GM23338 (cell line): ENCODE data around the gene RAB31. TPM values are rescaled to one million over a fixed set of nuclear protein-coding genes. Genes with fewer than 3 reads are reported as not detected.
A peak's percentile ranks its signal among the peaks of the same experiment; 100 is the strongest.

Source experiments
- ATAC-seq: fragments of 200-7000 bp; cut with Tn5 transposase; 3 replicates; pipeline ENCODE4 v1.9.1; 2020
- DNase-seq: peaks from one replicate; pipeline ENCODE4 v3.0.0-alpha.2; 2015; ENCODE audit warnings: low spot score
- H2AFZ ChIP-seq: fragments of 200-600 bp; sonication (generic); 2 replicates; pipeline ENCODE4 v1.8.0; 2016; ENCODE audit warnings: antibody characterized with exemption, mild to moderate bottlenecking, moderate library complexity
- H3F3A ChIP-seq: fragments of 200-600 bp; sonication (generic); replicated peaks from 2 replicates; pipeline ENCODE4 v1.8.0; 2017; ENCODE audit warnings: antibody characterized with exemption, mixed run types, low read depth
- H3K27ac ChIP-seq: fragments of 200-600 bp; sonication (generic); 2 replicates; pipeline ENCODE4 v1.6.1; 2016; ENCODE audit warnings: low read depth
- H3K27me3 ChIP-seq: fragments of 200-600 bp; sonication (generic); 2 replicates; pipeline ENCODE4 v1.8.0; 2016; ENCODE audit warnings: mild to moderate bottlenecking, mixed run types, moderate library complexity; ENCODE audit not compliant: insufficient read depth
- H3K36me3 ChIP-seq: fragments of 200-600 bp; sonication (generic); 2 replicates; pipeline ENCODE4 v1.8.0; 2016; ENCODE audit warnings: mild to moderate bottlenecking; ENCODE audit not compliant: insufficient read depth
- H3K4me1 ChIP-seq: fragments of 200-600 bp; sonication (generic); 2 replicates; pipeline ENCODE4 v1.8.0; 2016; ENCODE audit warnings: mild to moderate bottlenecking, moderate library complexity; ENCODE audit not compliant: insufficient read depth
- H3K4me2 ChIP-seq: fragments of 200-600 bp; sonication (generic); 2 replicates; pipeline ENCODE4 v1.7.1; 2017; ENCODE audit warnings: mixed run types
- H3K4me3 ChIP-seq: fragments of 200-600 bp; sonication (generic); 2 replicates; pipeline ENCODE4 v1.6.1; 2016; ENCODE audit warnings: mixed run types
- H3K79me2 ChIP-seq: fragments of 200-600 bp; sonication (generic); replicated peaks from 2 replicates; pipeline ENCODE4 v1.8.0; 2017; ENCODE audit warnings: mild to moderate bottlenecking; ENCODE audit not compliant: insufficient read depth
- H3K9me2 ChIP-seq: fragments of 200-600 bp; sonication (generic); 2 replicates; pipeline ENCODE4 v1.8.0; 2017; ENCODE audit not compliant: insufficient read depth
- H4K20me1 ChIP-seq: fragments of 200-600 bp; sonication (generic); replicated peaks from 2 replicates; pipeline ENCODE4 v1.8.0; 2017; ENCODE audit warnings: mild to moderate bottlenecking; ENCODE audit not compliant: insufficient read depth
- H3K27ac Mint-ChIP-seq: 2 replicates; pipeline ENCODE4 v1.8.0; 2020; ENCODE audit warnings: inconsistent platforms, mild to moderate bottlenecking, moderate library complexity, mixed read lengths
- H3K27me3 Mint-ChIP-seq: 3 replicates; pipeline ENCODE4 v1.8.0; 2022; ENCODE audit warnings: low read depth, mild to moderate bottlenecking, moderate library complexity, mixed read lengths, inconsistent platforms; ENCODE audit not compliant: insufficient read depth, poor library complexity
- H3K36me3 Mint-ChIP-seq: 3 replicates; pipeline ENCODE4 v1.8.0; 2021; ENCODE audit warnings: low read depth, mild to moderate bottlenecking, inconsistent platforms, moderate library complexity, mixed read lengths
- H3K4me1 Mint-ChIP-seq: 3 replicates; pipeline ENCODE4 v1.8.0; 2020; ENCODE audit warnings: mild to moderate bottlenecking, inconsistent platforms, mixed read lengths
- H3K4me3 Mint-ChIP-seq: 3 replicates; pipeline ENCODE4 v1.8.0; 2021; ENCODE audit warnings: moderate library complexity, mild to moderate bottlenecking, inconsistent platforms, mixed read lengths
- H3K9me3 Mint-ChIP-seq: 3 replicates; pipeline ENCODE4 v1.8.0; 2020; ENCODE audit warnings: moderate library complexity, mild to moderate bottlenecking, inconsistent platforms, mixed read lengths
- CREB1 ChIP-seq: fragments of 250-450 bp; sonication (Bioruptor Pico); IDR thresholded peaks from 2 replicates; pipeline ENCODE4 v1.5.0; 2020; ENCODE audit warnings: low read depth, mild to moderate bottlenecking, moderate library complexity
- EZH2 ChIP-seq: fragments of 200-600 bp; sonication (generic); IDR thresholded peaks from one replicate; pipeline ENCODE4 v1.8.0; 2017; ENCODE audit warnings: antibody characterized with exemption, mild to moderate bottlenecking, low read depth; ENCODE audit not compliant: unreplicated experiment
- EZH2phosphoT487 ChIP-seq: fragments of 200-600 bp; sonication (generic); IDR thresholded peaks from one replicate; pipeline ENCODE4 v1.8.1; 2018; ENCODE audit warnings: antibody characterized with exemption; ENCODE audit not compliant: unreplicated experiment
- JUNB ChIP-seq: IDR thresholded peaks from one replicate; pipeline ENCODE4 v1.6.1; 2016; ENCODE audit warnings: antibody characterized with exemption; ENCODE audit not compliant: unreplicated experiment
- NANOG ChIP-seq: IDR thresholded peaks from 2 replicates; pipeline ENCODE4 v1.6.1; 2016; ENCODE audit warnings: antibody characterized with exemption, borderline replicate concordance
- ZNF114 ChIP-seq: fragments of 250-450 bp; sonication (Bioruptor Pico); IDR thresholded peaks from 2 replicates; pipeline ENCODE4 v1.5.0; 2020; ENCODE audit warnings: mild to moderate bottlenecking, moderate library complexity
- ZNF331 ChIP-seq: fragments of 250-450 bp; sonication (Bioruptor Pico); IDR thresholded peaks from 2 replicates; pipeline ENCODE4 v1.5.0; 2020; ENCODE audit warnings: low read depth, mild to moderate bottlenecking, moderate library complexity
- polyA plus RNA-seq: library from polyadenylated mRNA; unstranded; fragments of >200 nt; fragmentation: Nextera tagmentation; extraction: Ambion mirVana; gene quantifications from 2 replicates; pipeline ENCODE4 v1.2.1, GENCODE V29; 2016
- total RNA-seq: library from RNA; depleted of rRNA; stranded (reverse); fragments of >200 nt; shearing (Covaris generic); gene quantifications from 2 replicates; pipeline ENCODE4 v1.2.3, GENCODE V29; 2014
- TF ChIP-seq, protein P1 (sequence below): fragments of 250-450 bp; sonication (Bioruptor Pico); IDR thresholded peaks from 2 replicates; pipeline ENCODE4 v1.5.0; 2020; ENCODE audit warnings: mild to moderate bottlenecking, moderate library complexity
- TF ChIP-seq, protein P2 (sequence below): IDR thresholded peaks from 2 replicates; pipeline ENCODE4 v1.6.1; 2016; ENCODE audit warnings: antibody characterized with exemption
- TF ChIP-seq, protein P3 (sequence below), 2 experiments: fragments of 200-600 bp in 1 of 2; sonication (generic) in 1 of 2; conservative IDR thresholded peaks; 2 replicates each; pipeline versions ENCODE4 v1.5.1 to v1.6.1; 2016 to 2017; ENCODE audit warnings: antibody characterized with exemption in 2 of 2, low read depth in 2 of 2, mild to moderate bottlenecking in 2 of 2, moderate library complexity in 1 of 2

Gene RAB31
- total and polyA plus RNA-seq, 2 experiments from 2014 or later: 33.8 to 46.1 TPM

DNA sequence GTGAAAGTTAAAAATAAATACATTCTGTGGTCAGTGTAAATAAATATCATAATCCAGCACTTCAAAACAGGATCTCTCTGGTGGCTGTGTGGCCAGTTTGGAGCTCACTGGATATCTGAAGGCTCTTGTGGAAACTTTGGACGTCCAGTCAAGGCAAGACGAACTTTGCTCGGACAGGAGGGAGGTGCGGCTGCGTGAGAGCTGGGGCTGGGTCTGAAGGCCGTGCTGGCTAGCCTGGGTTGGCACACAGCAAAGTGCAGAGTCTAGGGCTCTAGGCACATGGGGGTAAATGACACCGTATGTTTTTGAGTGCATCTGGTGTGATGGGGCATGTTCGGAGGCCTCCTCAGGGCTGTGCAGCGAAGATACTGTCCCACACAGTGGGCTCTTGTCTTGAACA is 98.8 kb downstream of the RAB31 start (continued):
- TF ChIP-seq, protein P1, sequence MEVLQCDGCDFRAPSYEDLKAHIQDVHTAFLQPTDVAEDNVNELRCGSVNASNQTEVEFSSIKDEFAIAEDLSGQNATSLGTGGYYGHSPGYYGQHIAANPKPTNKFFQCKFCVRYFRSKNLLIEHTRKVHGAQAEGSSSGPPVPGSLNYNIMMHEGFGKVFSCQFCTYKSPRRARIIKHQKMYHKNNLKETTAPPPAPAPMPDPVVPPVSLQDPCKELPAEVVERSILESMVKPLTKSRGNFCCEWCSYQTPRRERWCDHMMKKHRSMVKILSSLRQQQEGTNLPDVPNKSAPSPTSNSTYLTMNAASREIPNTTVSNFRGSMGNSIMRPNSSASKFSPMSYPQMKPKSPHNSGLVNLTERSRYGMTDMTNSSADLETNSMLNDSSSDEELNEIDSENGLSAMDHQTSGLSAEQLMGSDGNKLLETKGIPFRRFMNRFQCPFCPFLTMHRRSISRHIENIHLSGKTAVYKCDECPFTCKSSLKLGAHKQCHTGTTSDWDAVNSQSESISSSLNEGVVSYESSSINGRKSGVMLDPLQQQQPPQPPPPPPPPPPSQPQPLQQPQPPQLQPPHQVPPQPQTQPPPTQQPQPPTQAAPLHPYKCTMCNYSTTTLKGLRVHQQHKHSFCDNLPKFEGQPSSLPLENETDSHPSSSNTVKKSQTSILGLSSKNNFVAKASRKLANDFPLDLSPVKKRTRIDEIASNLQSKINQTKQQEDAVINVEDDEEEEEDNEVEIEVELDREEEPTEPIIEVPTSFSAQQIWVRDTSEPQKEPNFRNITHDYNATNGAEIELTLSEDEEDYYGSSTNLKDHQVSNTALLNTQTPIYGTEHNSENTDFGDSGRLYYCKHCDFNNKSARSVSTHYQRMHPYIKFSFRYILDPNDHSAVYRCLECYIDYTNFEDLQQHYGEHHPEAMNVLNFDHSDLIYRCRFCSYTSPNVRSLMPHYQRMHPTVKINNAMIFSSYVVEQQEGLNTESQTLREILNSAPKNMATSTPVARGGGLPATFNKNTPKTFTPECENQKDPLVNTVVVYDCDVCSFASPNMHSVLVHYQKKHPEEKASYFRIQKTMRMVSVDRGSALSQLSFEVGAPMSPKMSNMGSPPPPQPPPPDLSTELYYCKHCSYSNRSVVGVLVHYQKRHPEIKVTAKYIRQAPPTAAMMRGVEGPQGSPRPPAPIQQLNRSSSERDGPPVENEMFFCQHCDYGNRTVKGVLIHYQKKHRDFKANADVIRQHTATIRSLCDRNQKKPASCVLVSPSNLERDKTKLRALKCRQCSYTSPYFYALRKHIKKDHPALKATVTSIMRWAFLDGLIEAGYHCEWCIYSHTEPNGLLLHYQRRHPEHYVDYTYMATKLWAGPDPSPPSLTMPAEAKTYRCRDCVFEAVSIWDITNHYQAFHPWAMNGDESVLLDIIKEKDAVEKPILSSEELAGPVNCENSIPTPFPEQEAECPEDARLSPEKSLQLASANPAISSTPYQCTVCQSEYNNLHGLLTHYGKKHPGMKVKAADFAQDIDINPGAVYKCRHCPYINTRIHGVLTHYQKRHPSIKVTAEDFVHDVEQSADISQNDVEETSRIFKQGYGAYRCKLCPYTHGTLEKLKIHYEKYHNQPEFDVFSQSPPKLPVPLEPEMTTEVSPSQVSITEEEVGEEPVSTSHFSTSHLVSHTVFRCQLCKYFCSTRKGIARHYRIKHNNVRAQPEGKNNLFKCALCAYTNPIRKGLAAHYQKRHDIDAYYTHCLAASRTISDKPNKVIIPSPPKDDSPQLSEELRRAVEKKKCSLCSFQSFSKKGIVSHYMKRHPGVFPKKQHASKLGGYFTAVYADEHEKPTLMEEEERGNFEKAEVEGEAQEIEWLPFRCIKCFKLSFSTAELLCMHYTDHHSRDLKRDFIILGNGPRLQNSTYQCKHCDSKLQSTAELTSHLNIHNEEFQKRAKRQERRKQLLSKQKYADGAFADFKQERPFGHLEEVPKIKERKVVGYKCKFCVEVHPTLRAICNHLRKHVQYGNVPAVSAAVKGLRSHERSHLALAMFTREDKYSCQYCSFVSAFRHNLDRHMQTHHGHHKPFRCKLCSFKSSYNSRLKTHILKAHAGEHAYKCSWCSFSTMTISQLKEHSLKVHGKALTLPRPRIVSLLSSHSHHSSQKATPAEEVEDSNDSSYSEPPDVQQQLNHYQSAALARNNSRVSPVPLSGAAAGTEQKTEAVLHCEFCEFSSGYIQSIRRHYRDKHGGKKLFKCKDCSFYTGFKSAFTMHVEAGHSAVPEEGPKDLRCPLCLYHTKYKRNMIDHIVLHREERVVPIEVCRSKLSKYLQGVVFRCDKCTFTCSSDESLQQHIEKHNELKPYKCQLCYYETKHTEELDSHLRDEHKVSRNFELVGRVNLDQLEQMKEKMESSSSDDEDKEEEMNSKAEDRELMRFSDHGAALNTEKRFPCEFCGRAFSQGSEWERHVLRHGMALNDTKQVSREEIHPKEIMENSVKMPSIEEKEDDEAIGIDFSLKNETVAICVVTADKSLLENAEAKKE (CRISPR knock-in tag): no peak
- TF ChIP-seq, protein P2, sequence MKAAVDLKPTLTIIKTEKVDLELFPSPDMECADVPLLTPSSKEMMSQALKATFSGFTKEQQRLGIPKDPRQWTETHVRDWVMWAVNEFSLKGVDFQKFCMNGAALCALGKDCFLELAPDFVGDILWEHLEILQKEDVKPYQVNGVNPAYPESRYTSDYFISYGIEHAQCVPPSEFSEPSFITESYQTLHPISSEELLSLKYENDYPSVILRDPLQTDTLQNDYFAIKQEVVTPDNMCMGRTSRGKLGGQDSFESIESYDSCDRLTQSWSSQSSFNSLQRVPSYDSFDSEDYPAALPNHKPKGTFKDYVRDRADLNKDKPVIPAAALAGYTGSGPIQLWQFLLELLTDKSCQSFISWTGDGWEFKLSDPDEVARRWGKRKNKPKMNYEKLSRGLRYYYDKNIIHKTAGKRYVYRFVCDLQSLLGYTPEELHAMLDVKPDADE: no peak
- TF ChIP-seq JUNB (no peak), EZH2phosphoT487 (no peak), EZH2 (no peak)

DNA sequence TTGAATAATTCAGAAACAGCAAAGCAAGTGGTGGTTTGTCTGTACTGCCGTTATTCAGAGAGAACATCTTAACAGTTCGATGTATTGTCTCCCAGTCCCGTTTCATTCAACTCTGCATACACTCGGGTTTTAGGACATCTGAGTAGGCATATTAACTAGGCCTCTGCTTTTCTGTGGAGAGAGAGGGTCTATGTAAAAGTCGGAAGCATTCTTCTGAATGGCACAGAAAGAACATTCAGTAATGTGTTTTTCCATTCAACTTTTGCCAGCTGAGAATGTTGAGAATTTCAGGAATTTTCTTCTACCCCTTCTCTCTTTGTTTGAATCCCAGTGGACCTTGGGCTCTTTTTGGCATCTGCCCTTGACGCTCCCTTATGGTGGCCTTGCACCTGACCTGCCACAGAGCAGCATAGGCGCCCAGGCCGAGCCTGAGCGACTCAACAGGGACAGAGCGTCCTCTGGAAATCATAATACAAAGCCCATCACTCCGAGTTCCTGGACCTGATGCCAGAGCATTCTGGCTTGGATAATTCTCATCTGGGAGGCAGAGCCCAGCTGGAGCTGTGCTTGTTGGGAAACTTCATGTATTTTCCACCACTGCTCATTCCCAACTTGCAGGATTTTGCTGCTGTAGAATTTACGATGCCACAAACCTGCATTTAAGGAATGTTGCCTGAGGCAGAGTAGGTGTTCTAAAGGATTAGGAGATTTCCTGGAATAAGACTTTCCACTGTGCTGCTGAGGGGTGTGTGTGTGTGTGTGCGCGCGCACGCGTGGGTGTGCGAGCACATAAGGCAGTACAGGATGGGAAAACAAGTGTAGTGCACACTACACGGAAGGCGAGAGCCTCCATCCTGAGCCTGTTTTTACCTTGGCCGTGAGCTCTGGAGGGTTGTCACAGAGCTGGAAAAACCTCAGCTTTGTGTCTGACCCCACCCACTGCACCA is 100.5 kb downstream of the RAB31 start:
- Histone ChIP-seq H3F3A (0 out of 2 replicates have a peak, but pooled peaks cover under 1% of the 10 kb centered on the region), H4K20me1 (no peaks in the 10 kb centered on the region), H3K4me2 (peak overlapping the region; percentile 3; the same call in 1 of the 2 replicates), H2AFZ (no peak overlapping the region), H3K27me3 (no peaks in the 10 kb centered on the region), H3K36me3 (no peaks in the 10 kb centered on the region), H3K4me1 (peaks cover 37% of the 10 kb centered on the region), H3K79me2 (no peaks in the 10 kb centered on the region), H3K9me2 (no peaks in the 10 kb centered on the region), H3K4me3 (no peak overlapping the region), H3K27ac (peak overlapping the region; percentile 82)
- Mint-ChIP-seq H3K36me3 (peaks cover 14% of the 10 kb centered on the region), H3K27me3 (peaks cover 6% of the 10 kb centered on the region), H3K27ac (peak overlapping the region; percentile 94), H3K4me1 (peaks cover 56% of the 10 kb centered on the region), H3K9me3 (peaks cover 11% of the 10 kb centered on the region), H3K4me3 (peak overlapping the region; percentile 20; the same call in 1 of the 3 replicates)
- ATAC-seq: peak; percentile 80
- peak; percentile 93 for DNase-seq
- TF ChIP-seq, protein P3, sequence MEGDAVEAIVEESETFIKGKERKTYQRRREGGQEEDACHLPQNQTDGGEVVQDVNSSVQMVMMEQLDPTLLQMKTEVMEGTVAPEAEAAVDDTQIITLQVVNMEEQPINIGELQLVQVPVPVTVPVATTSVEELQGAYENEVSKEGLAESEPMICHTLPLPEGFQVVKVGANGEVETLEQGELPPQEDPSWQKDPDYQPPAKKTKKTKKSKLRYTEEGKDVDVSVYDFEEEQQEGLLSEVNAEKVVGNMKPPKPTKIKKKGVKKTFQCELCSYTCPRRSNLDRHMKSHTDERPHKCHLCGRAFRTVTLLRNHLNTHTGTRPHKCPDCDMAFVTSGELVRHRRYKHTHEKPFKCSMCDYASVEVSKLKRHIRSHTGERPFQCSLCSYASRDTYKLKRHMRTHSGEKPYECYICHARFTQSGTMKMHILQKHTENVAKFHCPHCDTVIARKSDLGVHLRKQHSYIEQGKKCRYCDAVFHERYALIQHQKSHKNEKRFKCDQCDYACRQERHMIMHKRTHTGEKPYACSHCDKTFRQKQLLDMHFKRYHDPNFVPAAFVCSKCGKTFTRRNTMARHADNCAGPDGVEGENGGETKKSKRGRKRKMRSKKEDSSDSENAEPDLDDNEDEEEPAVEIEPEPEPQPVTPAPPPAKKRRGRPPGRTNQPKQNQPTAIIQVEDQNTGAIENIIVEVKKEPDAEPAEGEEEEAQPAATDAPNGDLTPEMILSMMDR (conservative IDR thresholded peaks at IDR 0.05; ENCODE audit: low read depth in 2 of 2): no peak
- TF ChIP-seq CREB1: no peak
- TF ChIP-seq ZNF331: no peak
- TF ChIP-seq EZH2phosphoT487: no peak
- 0 out of 2 replicates have a peak, but pooled peaks have one; percentile 15 for TF ChIP-seq NANOG
- no peak for TF ChIP-seq ZNF114 (CRISPR knock-in tag)
